ENCODE results near the gene SLC22A1. TPM values are rescaled to one million over a fixed set of nuclear protein-coding genes. Genes with fewer than 3 reads are reported as not detected.

SLC22A1 gene
- total RNA-seq, 4 donors from 2014 or later = 1.4 to 2.6 (median 1.5) TPM

DNA sequence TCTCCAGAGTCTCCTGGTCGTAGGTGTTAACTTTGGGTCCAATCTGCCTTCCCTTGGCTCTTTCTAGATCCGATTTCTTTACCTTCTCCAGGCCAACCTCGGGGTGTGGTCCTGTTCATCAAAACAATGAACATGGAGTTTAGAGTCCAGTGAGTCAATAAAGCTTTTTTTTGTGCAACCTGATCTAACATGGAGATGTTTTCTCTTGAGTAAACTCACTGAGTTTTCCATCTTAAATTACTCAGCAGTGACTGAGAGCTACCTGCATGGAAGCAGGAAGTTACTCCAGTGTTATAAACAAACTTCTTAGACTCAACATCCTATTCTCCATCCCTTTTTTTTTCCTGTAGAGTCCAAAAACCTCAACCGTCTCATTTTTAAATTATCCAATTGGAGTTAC is 14.9 kb upstream of the SLC22A1 start:
- TF ChIP-seq, protein P1, sequence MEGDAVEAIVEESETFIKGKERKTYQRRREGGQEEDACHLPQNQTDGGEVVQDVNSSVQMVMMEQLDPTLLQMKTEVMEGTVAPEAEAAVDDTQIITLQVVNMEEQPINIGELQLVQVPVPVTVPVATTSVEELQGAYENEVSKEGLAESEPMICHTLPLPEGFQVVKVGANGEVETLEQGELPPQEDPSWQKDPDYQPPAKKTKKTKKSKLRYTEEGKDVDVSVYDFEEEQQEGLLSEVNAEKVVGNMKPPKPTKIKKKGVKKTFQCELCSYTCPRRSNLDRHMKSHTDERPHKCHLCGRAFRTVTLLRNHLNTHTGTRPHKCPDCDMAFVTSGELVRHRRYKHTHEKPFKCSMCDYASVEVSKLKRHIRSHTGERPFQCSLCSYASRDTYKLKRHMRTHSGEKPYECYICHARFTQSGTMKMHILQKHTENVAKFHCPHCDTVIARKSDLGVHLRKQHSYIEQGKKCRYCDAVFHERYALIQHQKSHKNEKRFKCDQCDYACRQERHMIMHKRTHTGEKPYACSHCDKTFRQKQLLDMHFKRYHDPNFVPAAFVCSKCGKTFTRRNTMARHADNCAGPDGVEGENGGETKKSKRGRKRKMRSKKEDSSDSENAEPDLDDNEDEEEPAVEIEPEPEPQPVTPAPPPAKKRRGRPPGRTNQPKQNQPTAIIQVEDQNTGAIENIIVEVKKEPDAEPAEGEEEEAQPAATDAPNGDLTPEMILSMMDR (IDR thresholded peaks at IDR 0.05; ENCODE audit: low read depth) = no peak

DNA sequence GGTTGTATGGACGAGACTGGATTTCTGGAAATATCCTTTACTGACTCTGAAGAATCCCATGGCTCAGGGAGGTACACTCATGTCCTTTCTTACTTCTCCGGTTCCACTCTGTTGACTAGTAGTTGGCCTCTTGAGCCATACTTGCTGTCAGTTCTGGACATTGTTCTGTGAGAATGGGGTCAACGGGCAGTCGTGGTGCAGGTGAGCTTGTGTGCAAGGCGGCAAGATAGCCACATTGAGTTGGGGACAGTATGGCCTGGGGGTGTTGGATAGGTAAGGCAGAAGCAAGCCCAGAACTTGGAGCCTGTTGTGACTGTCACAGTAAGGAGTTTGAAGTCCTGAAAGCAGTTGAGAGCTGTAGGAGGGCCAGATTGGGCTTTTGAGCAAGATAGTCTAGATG is 13.5 kb upstream of the SLC22A1 start:
- TF ChIP-seq, protein P1 (IDR thresholded peaks at IDR 0.05; ENCODE audit: low read depth) = no peak

DNA sequence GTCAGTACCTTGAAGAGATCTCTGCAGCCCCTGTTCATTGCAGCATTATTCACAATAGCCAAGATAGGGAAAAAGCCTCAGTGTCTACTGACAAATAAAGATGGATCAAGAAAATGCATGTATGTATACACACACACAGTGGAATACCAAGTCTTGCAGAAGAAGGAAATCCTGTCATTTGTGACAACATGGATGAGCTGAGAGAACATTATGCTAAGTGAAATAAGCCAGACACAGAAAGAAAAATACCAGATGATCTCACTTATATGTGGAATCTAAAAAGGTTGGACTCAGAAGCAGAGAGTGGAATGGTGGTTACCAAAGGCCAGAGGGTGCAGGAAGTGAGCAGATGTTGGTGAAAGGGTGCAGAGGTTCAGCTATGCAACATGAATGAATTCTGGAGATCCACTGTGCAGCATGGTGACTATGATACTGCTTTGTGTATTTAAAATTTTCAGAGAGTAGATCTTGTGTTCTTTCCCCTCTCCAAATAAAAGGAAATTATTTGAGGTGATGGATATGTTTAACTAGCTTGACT is 11.0 kb upstream of the SLC22A1 start:
- TF ChIP-seq, protein P1 (IDR thresholded peaks at IDR 0.05; ENCODE audit: low read depth) = no peak

DNA sequence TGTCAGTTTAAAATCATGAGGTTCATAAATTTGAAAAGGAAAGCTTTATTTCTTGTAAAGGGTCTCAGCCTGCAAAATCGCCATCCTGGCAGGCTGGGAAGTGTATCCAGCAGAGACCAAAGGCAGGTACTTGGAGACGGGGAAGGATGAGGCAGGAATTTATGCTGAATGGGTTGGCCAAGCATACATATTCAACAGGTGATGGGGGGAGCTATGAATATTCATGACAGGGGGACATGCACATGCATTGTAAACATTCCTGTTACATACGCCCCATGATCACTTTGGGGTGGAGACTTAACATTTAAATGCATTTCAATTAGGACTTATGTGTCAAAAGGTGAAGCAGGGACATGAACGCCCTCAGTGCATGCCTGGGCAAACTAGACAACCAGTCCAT is 9.8 kb upstream of the SLC22A1 start:
- TF ChIP-seq, protein P1 (IDR thresholded peaks at IDR 0.05; ENCODE audit: low read depth) = no peak

DNA sequence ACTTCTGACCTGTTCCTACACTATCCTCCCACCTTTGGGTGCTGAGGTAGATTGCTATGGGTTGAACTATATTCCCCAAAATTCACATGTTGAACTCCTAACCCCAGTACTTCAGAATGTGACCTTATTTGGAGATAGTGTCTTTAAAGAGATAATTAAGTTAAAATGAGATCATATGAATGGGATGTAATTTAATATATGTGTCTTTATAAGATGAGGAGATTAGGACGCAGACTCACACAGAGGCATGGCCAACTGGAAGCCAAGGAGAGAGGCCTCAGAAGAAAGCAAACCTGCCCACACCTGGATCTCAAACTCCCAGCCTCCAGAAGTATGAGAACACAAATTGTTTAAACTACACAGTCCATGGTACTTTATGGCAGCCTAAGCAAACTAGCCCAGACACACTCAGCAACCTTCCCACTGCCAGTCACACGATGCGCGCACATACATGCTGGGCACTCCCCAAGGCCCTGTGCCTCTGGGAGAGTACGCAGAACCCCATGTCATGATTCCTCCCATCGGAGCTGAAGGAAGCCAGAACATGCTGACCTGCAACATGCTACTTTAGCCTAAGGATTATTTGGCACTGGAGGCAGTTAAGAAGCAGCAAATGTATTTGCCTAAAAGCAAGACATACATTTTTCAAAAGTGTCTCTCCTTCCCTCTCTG is 8.9 kb upstream of the SLC22A1 start:
- TF ChIP-seq, protein P1 (IDR thresholded peaks at IDR 0.05; ENCODE audit: low read depth) = no peak

DNA sequence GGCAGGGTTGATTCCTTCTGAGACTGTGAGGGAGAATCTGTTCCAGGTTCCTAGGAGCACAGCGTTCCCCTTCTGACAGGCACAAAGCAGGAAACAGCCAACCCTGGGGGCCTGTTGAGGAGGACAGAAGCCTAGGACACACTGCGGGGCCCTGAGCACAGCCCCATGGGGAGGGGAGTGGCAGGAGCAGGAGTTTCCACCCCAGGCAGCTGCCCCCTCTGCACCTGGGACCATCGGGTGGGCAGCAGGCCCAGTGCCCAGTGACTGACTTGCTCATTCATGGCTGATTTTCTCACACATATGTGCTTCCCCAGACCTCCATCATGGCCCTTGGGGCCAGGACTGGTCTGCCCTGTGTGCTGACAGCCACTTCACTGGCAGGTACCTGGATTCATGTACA is 6.2 kb upstream of the SLC22A1 start:
- TF ChIP-seq, protein P1 (IDR thresholded peaks at IDR 0.05; ENCODE audit: low read depth) = no peak

DNA sequence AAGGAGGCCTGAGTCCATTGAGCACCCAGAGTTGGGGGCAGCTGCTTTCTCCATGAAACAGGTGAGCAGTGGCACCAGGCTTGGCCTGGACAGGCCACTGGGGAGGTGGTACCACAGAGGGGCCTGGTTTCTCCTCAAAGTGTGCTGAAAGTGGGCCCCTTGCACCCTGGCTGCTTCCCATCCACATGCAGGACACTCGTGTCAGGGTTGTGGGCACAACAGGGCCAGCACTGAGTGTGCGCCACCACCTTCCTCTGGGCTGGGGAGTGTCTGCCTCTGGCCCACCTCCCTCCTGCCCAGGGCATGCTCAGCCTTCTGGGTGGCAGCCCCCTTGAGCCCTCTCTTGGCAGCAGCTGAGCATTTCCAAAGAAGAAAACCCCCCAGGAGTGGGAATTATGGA is 5.2 kb upstream of the SLC22A1 start:
- TF ChIP-seq, protein P1 (IDR thresholded peaks at IDR 0.05; ENCODE audit: low read depth) = no peak
